Measurements from ENCODE around the gene ASB9. TPM values are rescaled to one million over a fixed set of nuclear protein-coding genes. Genes with fewer than 3 reads are reported as not detected.

The ASB9 gene
- total RNA-seq, 1 donor from 2014 or later: 10.6 TPM

GRCh38 chrX:15194146-15194545, 75.7 kb downstream of the ASB9 start:
- no peak for DNase-seq (ENCODE audit: extremely low read depth, low read depth, low spot score)

Other genes with a start within 250 kb of the ASB9 start
- gene ASB11, start 45.6 kb upstream of the ASB9 start, total RNA-seq: not detected in 2 replicates
- gene PIGA, start 65.4 kb upstream of the ASB9 start, total RNA-seq: 4.4 and 6.1 TPM in 2 replicates
- gene VEGFD, start 114.3 kb upstream of the ASB9 start, total RNA-seq: 0.76 TPM in 1 of 2 replicates, not detected in the other
- 47.3 and 66.4 TPM in 2 replicates for gene PIR, start 223.2 kb upstream of the ASB9 start, total RNA-seq
- 3.3 and 24.9 TPM in 2 replicates for gene BMX, start 230.7 kb upstream of the ASB9 start, total RNA-seq

All from glomerular endothelial cell (primary cell).